GM23248 (cell line): ENCODE results near the gene TKT.

Experiments used
- EZH2 ChIP-seq: fragments of 200-600 bp; sonication (generic); IDR thresholded peaks from 2 replicates; pipeline ENCODE4 v1.6.1; 2018; ENCODE audit warnings: antibody characterized with exemption, mild to moderate bottlenecking; ENCODE audit not compliant: insufficient read depth, poor library complexity, severe bottlenecking
- EZH2phosphoT487 ChIP-seq: fragments of 200-600 bp; sonication (generic); IDR thresholded peaks from 2 replicates; pipeline ENCODE4 v1.6.1; 2018; ENCODE audit warnings: antibody characterized with exemption, moderate library complexity, mild to moderate bottlenecking, low read depth; ENCODE audit not compliant: insufficient read depth

DNA sequence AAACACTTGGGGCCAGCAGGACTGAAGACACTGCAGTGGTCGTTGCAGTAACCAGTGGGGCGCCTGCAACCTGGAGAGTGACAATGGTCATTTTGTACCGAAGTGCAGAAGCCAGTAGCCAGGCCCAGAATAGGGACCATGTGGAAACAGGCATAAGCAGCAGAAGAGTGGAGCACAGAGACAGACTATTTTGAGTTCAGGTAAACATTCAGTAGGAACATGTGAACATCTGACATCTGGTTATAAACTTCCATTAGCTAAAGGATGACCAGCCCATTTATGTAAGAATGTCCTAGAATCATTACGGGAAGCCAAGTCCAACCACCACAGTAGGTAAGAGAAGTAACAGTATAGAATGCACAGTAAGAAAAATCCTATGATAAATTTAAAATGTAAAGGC lies 32.4 kb upstream of the TKT start:
- TF ChIP-seq EZH2 (no peak), EZH2phosphoT487 (no peak)
